Fibroblast of mammary gland (primary cell): ENCODE measurements around the gene LRRC41.

Experiments used
- DNase-seq: peaks from one replicate; pipeline ENCODE4 v3.0.0-alpha.2; 2010; ENCODE audit warnings: low read depth
- H3K4me3 ChIP-seq: 2 replicates; pipeline ENCODE4 v1.5.1; 2011; ENCODE audit warnings: low read depth, mild to moderate bottlenecking, low read length, moderate library complexity; ENCODE audit not compliant: control insufficient read depth
- CTCF ChIP-seq: conservative IDR thresholded peaks from 2 replicates; pipeline ENCODE4 v1.5.1; 2011; ENCODE audit warnings: low read depth, low read length, inconsistent platforms; ENCODE audit not compliant: control insufficient read depth, insufficient read depth

LRRC41 gene

GRCh38 chr1:46303038-46303871, at the start of gene LRRC41, which contains the start of gene UQCRH:
Gene LRRC41 (minus strand): TSS chr1:46303616. CDS start chr1:46303322, 294 bp downstream.
Gene UQCRH (plus strand): TSS chr1:46303698. CDS start chr1:46303767, 69 bp downstream.
- TF ChIP-seq CTCF, result no peak
- DNase-seq, result peak; percentile 98
- H3K4me3 ChIP-seq, result peak within 1 kb of the TSS; percentile 97

- no peak for DNase-seq
- no peak for TF ChIP-seq CTCF
Observed at GRCh38 chr1:46352363-46352762, 48.9 kb upstream of the LRRC41 start.

GRCh38 chr1:46345281-46345680, 41.9 kb upstream of the LRRC41 start:
- TF ChIP-seq CTCF, result no peak
- no peak for DNase-seq
- H3K4me3 ChIP-seq, result no peak overlapping the region

More at GRCh38 chr1:46352363-46352762, 48.9 kb upstream of the LRRC41 start:
- H3K4me3 ChIP-seq, result no peak overlapping the region

- H3K4me3 ChIP-seq, result no peak overlapping the region
- TF ChIP-seq CTCF, result no peak
- no peak for DNase-seq
Observed at GRCh38 chr1:46344481-46344880, 41.1 kb upstream of the LRRC41 start.

GRCh38 chr1:46343705-46344104, 40.3 kb upstream of the LRRC41 start:
- no peak for TF ChIP-seq CTCF
- no peak for DNase-seq
- no peak overlapping the region for H3K4me3 ChIP-seq

- no peak for DNase-seq
- no peak for TF ChIP-seq CTCF
- no peak overlapping the region for H3K4me3 ChIP-seq
Observed at GRCh38 chr1:46343351-46343695, 39.9 kb upstream of the LRRC41 start.
